ENCODE measurements around the gene TPR.

GRCh38 chr1:186291271-186291670 lies 83.8 kb downstream of the TPR start:
- TF ChIP-seq, protein P1, sequence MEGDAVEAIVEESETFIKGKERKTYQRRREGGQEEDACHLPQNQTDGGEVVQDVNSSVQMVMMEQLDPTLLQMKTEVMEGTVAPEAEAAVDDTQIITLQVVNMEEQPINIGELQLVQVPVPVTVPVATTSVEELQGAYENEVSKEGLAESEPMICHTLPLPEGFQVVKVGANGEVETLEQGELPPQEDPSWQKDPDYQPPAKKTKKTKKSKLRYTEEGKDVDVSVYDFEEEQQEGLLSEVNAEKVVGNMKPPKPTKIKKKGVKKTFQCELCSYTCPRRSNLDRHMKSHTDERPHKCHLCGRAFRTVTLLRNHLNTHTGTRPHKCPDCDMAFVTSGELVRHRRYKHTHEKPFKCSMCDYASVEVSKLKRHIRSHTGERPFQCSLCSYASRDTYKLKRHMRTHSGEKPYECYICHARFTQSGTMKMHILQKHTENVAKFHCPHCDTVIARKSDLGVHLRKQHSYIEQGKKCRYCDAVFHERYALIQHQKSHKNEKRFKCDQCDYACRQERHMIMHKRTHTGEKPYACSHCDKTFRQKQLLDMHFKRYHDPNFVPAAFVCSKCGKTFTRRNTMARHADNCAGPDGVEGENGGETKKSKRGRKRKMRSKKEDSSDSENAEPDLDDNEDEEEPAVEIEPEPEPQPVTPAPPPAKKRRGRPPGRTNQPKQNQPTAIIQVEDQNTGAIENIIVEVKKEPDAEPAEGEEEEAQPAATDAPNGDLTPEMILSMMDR (conservative IDR thresholded peaks at IDR 0.05 in 1 of 2, IDR thresholded peaks at IDR 0.05 in 1 of 2; ENCODE audit: extremely low read depth in 1 of 2, insufficient read depth in 1 of 2, low read depth in 1 of 2, low read length in 2 of 2), result no peak
- TF ChIP-seq EZH2 (IDR thresholded peaks at IDR 0.05; ENCODE audit: borderline replicate concordance, low read length), result no peak

Data from mammary epithelial cell (primary cell).